K562 (cell line): Measurements from ENCODE around the gene OR4X2.

ENCODE experiments used
- ZNF324 ChIP-seq: fragments of 250-450 bp; sonication (Bioruptor Pico); IDR thresholded peaks from 2 replicates; pipeline ENCODE4 v1.4.0; 2020; ENCODE audit warnings: mild to moderate bottlenecking
- ZNF830 ChIP-seq: fragments of 250-450 bp; sonication (Bioruptor Pico); IDR thresholded peaks from 2 replicates; pipeline ENCODE4 v1.5.0; 2021; ENCODE audit warnings: mild to moderate bottlenecking
- TF ChIP-seq, protein P1 (sequence below): fragments of 450-650 bp; IDR thresholded peaks from 2 replicates; pipeline ENCODE4 v1.6.1; 2016
- TF ChIP-seq, protein P2 (sequence below), 3 experiments: IDR thresholded peaks in 2 of 3; conservative IDR thresholded peaks in 1 of 3; 2 replicates each; pipeline ENCODE4 v1.5.1; 2011 to 2012; ENCODE audit warnings: low read length in 3 of 3, mild to moderate bottlenecking in 3 of 3, control low read depth in 2 of 3, improper control_type of control experiment in 1 of 3, inconsistent platforms in 1 of 3, low read depth in 1 of 3, mixed read lengths in 1 of 3, moderate library complexity in 1 of 3; ENCODE audit not compliant: insufficient read depth in 2 of 3

- TF ChIP-seq, protein P1, sequence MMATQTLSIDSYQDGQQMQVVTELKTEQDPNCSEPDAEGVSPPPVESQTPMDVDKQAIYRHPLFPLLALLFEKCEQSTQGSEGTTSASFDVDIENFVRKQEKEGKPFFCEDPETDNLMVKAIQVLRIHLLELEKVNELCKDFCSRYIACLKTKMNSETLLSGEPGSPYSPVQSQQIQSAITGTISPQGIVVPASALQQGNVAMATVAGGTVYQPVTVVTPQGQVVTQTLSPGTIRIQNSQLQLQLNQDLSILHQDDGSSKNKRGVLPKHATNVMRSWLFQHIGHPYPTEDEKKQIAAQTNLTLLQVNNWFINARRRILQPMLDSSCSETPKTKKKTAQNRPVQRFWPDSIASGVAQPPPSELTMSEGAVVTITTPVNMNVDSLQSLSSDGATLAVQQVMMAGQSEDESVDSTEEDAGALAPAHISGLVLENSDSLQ: no peak
- TF ChIP-seq, protein P2, sequence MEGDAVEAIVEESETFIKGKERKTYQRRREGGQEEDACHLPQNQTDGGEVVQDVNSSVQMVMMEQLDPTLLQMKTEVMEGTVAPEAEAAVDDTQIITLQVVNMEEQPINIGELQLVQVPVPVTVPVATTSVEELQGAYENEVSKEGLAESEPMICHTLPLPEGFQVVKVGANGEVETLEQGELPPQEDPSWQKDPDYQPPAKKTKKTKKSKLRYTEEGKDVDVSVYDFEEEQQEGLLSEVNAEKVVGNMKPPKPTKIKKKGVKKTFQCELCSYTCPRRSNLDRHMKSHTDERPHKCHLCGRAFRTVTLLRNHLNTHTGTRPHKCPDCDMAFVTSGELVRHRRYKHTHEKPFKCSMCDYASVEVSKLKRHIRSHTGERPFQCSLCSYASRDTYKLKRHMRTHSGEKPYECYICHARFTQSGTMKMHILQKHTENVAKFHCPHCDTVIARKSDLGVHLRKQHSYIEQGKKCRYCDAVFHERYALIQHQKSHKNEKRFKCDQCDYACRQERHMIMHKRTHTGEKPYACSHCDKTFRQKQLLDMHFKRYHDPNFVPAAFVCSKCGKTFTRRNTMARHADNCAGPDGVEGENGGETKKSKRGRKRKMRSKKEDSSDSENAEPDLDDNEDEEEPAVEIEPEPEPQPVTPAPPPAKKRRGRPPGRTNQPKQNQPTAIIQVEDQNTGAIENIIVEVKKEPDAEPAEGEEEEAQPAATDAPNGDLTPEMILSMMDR (IDR thresholded peaks at IDR 0.05 in 2 of 3, conservative IDR thresholded peaks at IDR 0.05 in 1 of 3; ENCODE audit: insufficient read depth in 2 of 3, low read depth in 1 of 3, low read length in 3 of 3): no peak
- TF ChIP-seq ZNF830 (CRISPR knock-in tag) (no peak), ZNF324 (CRISPR knock-in tag) (no peak)
Observed at GRCh38 chr11:48242501-48242900, 2.4 kb upstream of the OR4X2 start.
